HFFc6 (cell line): Measurements from ENCODE around the gene TMEM150C. TPM values are rescaled to one million over a fixed set of nuclear protein-coding genes. Genes with fewer than 3 reads are reported as not detected.
"Not testable (repeated sequence)": the region's sequence is repeated elsewhere in the genome, so short reads cannot be mapped to it uniquely, and the experiment has no call there.

Experiments used
- DNase-seq: peaks from one replicate; pipeline ENCODE4 v3.0.0-alpha.2; 2018
- H3K27ac Mint-ChIP-seq: 2 replicates; pipeline ENCODE4 v1.8.0; 2020; ENCODE audit warnings: mild to moderate bottlenecking, mixed read lengths
- H3K27me3 Mint-ChIP-seq: 2 replicates; pipeline ENCODE4 v1.8.0; 2021; ENCODE audit warnings: mild to moderate bottlenecking, moderate library complexity, mixed read lengths; ENCODE audit not compliant: insufficient read depth
- H3K36me3 Mint-ChIP-seq: 2 replicates; pipeline ENCODE4 v1.8.0; 2021; ENCODE audit warnings: low read depth, mixed read lengths
- H3K4me1 Mint-ChIP-seq: 2 replicates; pipeline ENCODE4 v1.8.0; 2020; ENCODE audit warnings: low read depth, mixed read lengths
- H3K4me3 Mint-ChIP-seq: 2 replicates; pipeline ENCODE4 v1.8.0; 2020; ENCODE audit warnings: mild to moderate bottlenecking, moderate library complexity, mixed read lengths
- H3K9me3 Mint-ChIP-seq: 2 replicates; pipeline ENCODE4 v1.8.0; 2020; ENCODE audit warnings: mild to moderate bottlenecking, mixed read lengths
- CTCF ChIP-seq: fragments of 200-600 bp; sonication (generic); IDR thresholded peaks from 2 replicates; pipeline ENCODE4 v1.5.0; 2021; ENCODE audit warnings: antibody characterized with exemption, mild to moderate bottlenecking
- total RNA-seq, 6 experiments: library from RNA; stranded (reverse); fragmentation: NEBNext Ultra II Directional; extraction: Animal tissue kit (Norgen Biotek cat#: 25700); gene quantifications; 2 replicates in 1 of 6; 3 replicates in 5 of 6; pipeline ENCODE4 v1.2.3, GENCODE V29; 2021

Gene TMEM150C
- total RNA-seq, 6 experiments from 2014 or later: not detected

- Mint-ChIP-seq H3K27ac (no peak overlapping the region), H3K36me3 (peaks cover 5% of the 10 kb centered on the region; the same call in 1 of the 2 replicates), H3K9me3 (no peaks in the 10 kb centered on the region), H3K4me3 (no peak overlapping the region), H3K4me1 (peaks cover 12% of the 10 kb centered on the region), H3K27me3 (peaks cover 46% of the 10 kb centered on the region)
- no peak for DNase-seq
- TF ChIP-seq CTCF: no peak
These were observed 2.1 kb downstream of the TMEM150C start for GRCh38 chr4:82559735-82560120.

- not testable (repeated sequence) for H3K9me3 Mint-ChIP-seq, DNase-seq, H3K4me3 Mint-ChIP-seq, H3K36me3 Mint-ChIP-seq, H3K27ac Mint-ChIP-seq
- Mint-ChIP-seq H3K4me1 (peaks cover 12% of the 10 kb centered on the region), H3K27me3 (peaks cover 46% of the 10 kb centered on the region)
These were observed 2.6 kb downstream of the TMEM150C start for GRCh38 chr4:82559090-82559734.

GRCh38 chr4:82555276-82555675 is 6.5 kb downstream of the TMEM150C start:
- H3K4me1 Mint-ChIP-seq: no peaks in the 10 kb centered on the region
- no peaks in the 10 kb centered on the region for H3K9me3 Mint-ChIP-seq
- TF ChIP-seq CTCF: no peak
- H3K4me3 Mint-ChIP-seq: no peak overlapping the region
- H3K36me3 Mint-ChIP-seq: no peaks in the 10 kb centered on the region
- DNase-seq: no peak
- peaks cover 34% of the 10 kb centered on the region for H3K27me3 Mint-ChIP-seq
- H3K27ac Mint-ChIP-seq: no peak overlapping the region

GRCh38 chr4:82553020-82553419 is 8.8 kb downstream of the TMEM150C start:
- no peaks in the 10 kb centered on the region for H3K4me1 Mint-ChIP-seq
- H3K36me3 Mint-ChIP-seq: no peaks in the 10 kb centered on the region
- H3K4me3 Mint-ChIP-seq: no peak overlapping the region
- no peak for TF ChIP-seq CTCF
- no peak overlapping the region for H3K27ac Mint-ChIP-seq
- H3K9me3 Mint-ChIP-seq: no peaks in the 10 kb centered on the region
- DNase-seq: no peak
- peaks cover 33% of the 10 kb centered on the region for H3K27me3 Mint-ChIP-seq

GRCh38 chr4:82551734-82552133 is 10.1 kb downstream of the TMEM150C start:
- Mint-ChIP-seq H3K27me3 (peaks cover 23% of the 10 kb centered on the region), H3K4me3 (no peak overlapping the region), H3K9me3 (no peaks in the 10 kb centered on the region), H3K27ac (no peak overlapping the region), H3K36me3 (no peaks in the 10 kb centered on the region), H3K4me1 (no peaks in the 10 kb centered on the region)
- DNase-seq: no peak
- no peak for TF ChIP-seq CTCF

- not testable (repeated sequence) for H3K27ac Mint-ChIP-seq, H3K4me1 Mint-ChIP-seq, DNase-seq, H3K9me3 Mint-ChIP-seq, H3K4me3 Mint-ChIP-seq, H3K36me3 Mint-ChIP-seq
- peaks cover 20% of the 10 kb centered on the region for H3K27me3 Mint-ChIP-seq
These were observed 13.9 kb downstream of the TMEM150C start for GRCh38 chr4:82547850-82548249.

GRCh38 chr4:82543131-82543530 is 18.7 kb downstream of the TMEM150C start:
- Mint-ChIP-seq H3K27me3 (peaks cover 2% of the 10 kb centered on the region), H3K4me1 (no peaks in the 10 kb centered on the region), H3K27ac (no peak overlapping the region), H3K4me3 (no peak overlapping the region), H3K9me3 (no peaks in the 10 kb centered on the region), H3K36me3 (no peaks in the 10 kb centered on the region)
- DNase-seq: no peak
- no peak for TF ChIP-seq CTCF
